Tibial artery (tissue), 4 donors: Measurements from ENCODE around the gene VAV2.

Source experiments
- DNase-seq, 2 donors: peaks; one replicate each; pipeline ENCODE4 v3.0.0-alpha.2; 2019
- H3K27ac ChIP-seq, 2 donors: fragments of 200-600 bp; sonication (generic) in 1 of 2; 1 replicate in 1 of 2; 2 replicates in 1 of 2; pipeline ENCODE4 v1.5.1; 2018 to 2019; ENCODE audit warnings: mild to moderate bottlenecking in 1 of 2
- H3K27me3 ChIP-seq, 2 donors: fragments of 200-600 bp; sonication (generic) in 1 of 2; one replicate each; pipeline versions ENCODE4 v1.5.1 to v1.6.0; 2016 to 2019
- H3K36me3 ChIP-seq, 3 donors: fragments of 200-600 bp; sonication (generic) in 2 of 3; one replicate each; pipeline ENCODE4 v1.5.1; 2016 to 2019; ENCODE audit warnings: mild to moderate bottlenecking in 2 of 3
- H3K4me1 ChIP-seq, 4 donors: fragments of 200-600 bp; sonication (generic) in 2 of 4; 1 replicate in 3 of 4; 2 replicates in 1 of 4; pipeline ENCODE4 v1.5.1; 2016 to 2019
- H3K4me3 ChIP-seq, 2 donors: fragments of 200-600 bp; sonication (generic) in 1 of 2; 1 replicate in 1 of 2; 2 replicates in 1 of 2; pipeline ENCODE4 v1.5.1; 2018 to 2019; ENCODE audit warnings: mild to moderate bottlenecking in 2 of 2
- H3K9me3 ChIP-seq, 3 donors: fragments of 200-600 bp; sonication (generic) in 1 of 3; one replicate each; pipeline ENCODE4 v1.5.1; 2016 to 2019
- intact Hi-C: fragments of 100-400 bp; cut with DNase I; formaldehyde crosslinking; loops from one replicate; pipeline ENCODE4 v1.15.0; 2023; ENCODE audit warnings: low total_unique reads
- TF ChIP-seq, protein P1 (sequence below), 2 experiments: fragments of 200-600 bp in 1 of 2; fragments of 450-650 bp in 1 of 2; IDR thresholded peaks; one replicate each; pipeline ENCODE4 v1.5.1; 2017 to 2019; ENCODE audit warnings: antibody characterized with exemption in 2 of 2, mild to moderate bottlenecking in 1 of 2, moderate library complexity in 1 of 2

The VAV2 gene

DNA sequence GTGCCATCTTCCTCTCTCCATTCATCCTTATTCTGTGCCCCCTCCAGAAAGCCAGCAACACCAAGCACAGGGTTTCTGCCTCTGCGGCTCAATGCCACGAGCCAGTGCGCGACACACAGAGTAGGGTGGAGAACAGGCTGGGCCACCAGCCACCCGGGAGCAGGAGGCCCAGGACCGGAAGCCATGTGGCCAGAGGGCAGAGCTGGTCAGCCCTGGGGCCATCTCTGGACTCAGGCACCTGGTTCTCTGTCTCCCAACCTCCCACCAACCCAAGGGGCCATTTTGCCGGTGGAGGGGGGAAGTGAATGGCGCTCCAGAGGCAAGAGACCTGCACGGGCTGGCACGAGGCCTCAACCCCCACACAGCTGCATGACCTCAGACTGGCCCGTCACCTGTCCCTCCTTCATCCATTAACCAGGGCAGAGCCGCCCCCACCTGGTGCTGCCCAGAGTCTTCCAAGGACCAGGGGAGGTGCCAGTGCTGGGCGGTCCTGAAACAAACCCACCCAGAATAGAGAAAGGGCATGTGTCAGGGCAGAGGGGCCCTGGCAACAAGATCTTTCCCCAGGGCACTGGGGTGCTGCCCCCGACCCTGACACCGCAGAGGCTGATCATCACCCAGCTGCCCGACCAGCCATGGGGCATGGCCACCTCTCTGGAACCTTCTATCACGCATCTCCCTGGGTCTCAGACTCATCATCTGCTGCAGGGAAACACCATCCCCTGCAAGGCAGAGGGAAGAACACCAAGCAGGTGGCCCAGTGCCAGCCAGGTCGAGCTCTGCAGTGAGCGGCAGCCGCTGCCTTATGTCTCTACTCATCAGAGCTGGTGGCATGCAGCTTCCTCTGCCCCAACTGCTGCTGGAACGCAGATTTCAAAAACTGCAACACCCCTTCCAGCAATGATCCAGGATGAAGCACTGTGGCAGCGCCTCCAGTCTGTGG is 11.9 kb downstream of the VAV2 start:
- Histone ChIP-seq H3K9me3 (no peaks in the 10 kb centered on the region), H3K4me1 (peaks cover 0 to 21% (median 14%) of the 10 kb centered on the region in 4 donors), H3K36me3 (no peaks in the 10 kb centered on the region), H3K27me3 (no peaks in the 10 kb centered on the region), H3K27ac (no peak overlapping the region), H3K4me3 (peak overlapping the region in 1 of 2 donors; percentile 40)
- DNase-seq, result no peak
- TF ChIP-seq, protein P1, sequence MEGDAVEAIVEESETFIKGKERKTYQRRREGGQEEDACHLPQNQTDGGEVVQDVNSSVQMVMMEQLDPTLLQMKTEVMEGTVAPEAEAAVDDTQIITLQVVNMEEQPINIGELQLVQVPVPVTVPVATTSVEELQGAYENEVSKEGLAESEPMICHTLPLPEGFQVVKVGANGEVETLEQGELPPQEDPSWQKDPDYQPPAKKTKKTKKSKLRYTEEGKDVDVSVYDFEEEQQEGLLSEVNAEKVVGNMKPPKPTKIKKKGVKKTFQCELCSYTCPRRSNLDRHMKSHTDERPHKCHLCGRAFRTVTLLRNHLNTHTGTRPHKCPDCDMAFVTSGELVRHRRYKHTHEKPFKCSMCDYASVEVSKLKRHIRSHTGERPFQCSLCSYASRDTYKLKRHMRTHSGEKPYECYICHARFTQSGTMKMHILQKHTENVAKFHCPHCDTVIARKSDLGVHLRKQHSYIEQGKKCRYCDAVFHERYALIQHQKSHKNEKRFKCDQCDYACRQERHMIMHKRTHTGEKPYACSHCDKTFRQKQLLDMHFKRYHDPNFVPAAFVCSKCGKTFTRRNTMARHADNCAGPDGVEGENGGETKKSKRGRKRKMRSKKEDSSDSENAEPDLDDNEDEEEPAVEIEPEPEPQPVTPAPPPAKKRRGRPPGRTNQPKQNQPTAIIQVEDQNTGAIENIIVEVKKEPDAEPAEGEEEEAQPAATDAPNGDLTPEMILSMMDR (IDR thresholded peaks at IDR 0.05), result no peak
- intact Hi-C loops, result no loop called here

DNA sequence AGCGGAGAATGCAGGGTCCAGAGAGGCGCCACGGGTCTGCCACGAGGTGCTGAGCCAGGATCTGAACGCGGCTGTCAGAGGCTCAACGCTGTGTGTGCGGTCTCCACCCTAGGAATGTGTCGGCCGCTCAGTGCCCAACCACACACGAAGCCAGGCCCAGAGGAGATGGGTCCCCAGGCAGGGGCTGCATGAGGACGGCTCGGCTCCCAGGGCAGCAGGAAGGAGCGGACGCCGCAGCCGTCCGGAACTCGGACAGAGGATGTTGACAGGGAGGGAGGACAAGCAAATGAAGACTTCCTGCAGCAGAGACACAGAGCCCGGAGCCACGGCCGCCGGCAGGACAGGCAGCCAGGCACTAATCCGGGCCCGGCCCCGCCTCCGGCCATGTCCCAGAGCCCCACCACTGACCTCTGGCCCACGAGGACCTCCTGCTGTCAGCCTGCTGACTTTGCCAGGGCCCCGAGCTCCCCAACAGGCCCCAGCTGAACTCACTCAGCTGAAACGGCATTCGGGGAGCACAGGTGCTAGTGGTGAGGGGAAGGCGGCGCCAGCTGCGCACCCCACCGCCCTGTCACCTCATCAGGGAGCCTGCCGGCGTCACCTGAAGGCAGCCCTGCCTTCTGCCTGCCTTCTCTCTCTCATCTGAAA is 12.7 kb downstream of the VAV2 start:
- peaks cover 0 to 21% (median 14%) of the 10 kb centered on the region in 4 donors for H3K4me1 ChIP-seq
- H3K27ac ChIP-seq, result no peak overlapping the region

DNA sequence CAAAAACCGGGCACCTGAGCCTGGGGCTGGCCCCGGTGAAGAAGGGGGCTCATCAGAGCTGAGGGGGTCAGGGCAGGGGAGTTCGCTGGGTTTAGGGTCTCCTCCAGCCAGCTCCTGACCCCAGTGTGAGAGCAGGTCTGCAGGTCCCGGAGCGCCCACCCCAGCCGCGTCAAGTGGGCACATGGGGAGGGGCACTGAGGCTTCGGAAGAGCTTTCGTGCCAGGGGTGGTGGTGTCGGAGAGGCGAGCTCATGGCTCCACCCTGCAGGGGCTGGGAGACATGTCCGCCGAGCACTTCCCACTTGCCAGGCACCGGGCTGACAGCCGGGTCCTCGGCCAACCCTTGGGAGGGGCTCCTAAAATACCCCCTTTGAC is 13.2 kb downstream of the VAV2 start:
- Histone ChIP-seq H3K27me3 (no peaks in the 10 kb centered on the region), H3K4me3 (peak overlapping the region; percentile 25 to 40), H3K27ac (no peak overlapping the region), H3K9me3 (no peaks in the 10 kb centered on the region), H3K4me1 (peaks cover 0 to 21% (median 14%) of the 10 kb centered on the region in 4 donors), H3K36me3 (no peaks in the 10 kb centered on the region)
- intact Hi-C loops, result no loop called here
- no peak for DNase-seq
- TF ChIP-seq, protein P1 (IDR thresholded peaks at IDR 0.05), result no peak

More for the DNA sequence above, 12.7 kb downstream of the VAV2 start:
- Histone ChIP-seq H3K27me3 (no peaks in the 10 kb centered on the region), H3K36me3 (no peaks in the 10 kb centered on the region), H3K9me3 (no peaks in the 10 kb centered on the region), H3K4me3 (peak overlapping the region; percentile 25 to 40)
- DNase-seq, result peak in 1 of 2 donors; percentile 41
- intact Hi-C loops, result no loop called here
- TF ChIP-seq, protein P1 (IDR thresholded peaks at IDR 0.05), result no peak

DNA sequence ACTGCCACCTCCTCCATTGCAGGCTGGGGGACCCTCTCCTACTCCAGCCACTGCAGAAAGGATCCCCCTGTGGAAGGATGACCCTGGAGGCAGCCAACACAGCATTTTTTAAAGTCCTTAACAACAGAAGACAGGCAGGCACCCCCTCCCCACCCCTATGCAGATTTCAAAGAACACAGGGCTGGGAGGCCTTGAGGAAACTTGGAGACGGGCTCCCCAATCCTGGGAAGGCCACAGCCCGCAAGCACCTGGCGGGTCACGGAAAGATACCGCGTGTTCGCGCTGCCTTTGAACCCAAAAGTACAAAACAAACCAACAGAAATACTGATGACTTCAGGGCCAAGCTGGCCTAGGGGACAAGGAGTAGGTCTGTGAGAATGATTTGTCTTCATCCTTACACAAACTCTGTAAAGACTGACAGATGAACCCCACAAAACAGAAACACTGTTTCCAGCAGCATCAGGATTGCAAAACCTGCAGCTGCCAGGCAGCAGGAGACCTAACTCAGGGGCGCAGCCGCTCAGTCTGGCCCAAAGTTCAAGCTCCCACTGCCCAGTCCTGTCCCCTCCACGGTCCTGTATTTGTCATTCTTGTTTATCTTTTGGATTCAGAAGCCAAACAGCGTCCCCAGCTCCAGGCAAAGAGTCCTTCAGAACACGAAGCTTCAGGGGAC is 13.8 kb downstream of the VAV2 start:
- Histone ChIP-seq H3K9me3 (no peaks in the 10 kb centered on the region), H3K27ac (no peak overlapping the region), H3K36me3 (no peaks in the 10 kb centered on the region), H3K4me1 (peaks cover 0 to 21% (median 14%) of the 10 kb centered on the region in 4 donors), H3K27me3 (no peaks in the 10 kb centered on the region), H3K4me3 (no peak overlapping the region)
- TF ChIP-seq, protein P1 (IDR thresholded peaks at IDR 0.05), result no peak
- no peak for DNase-seq
- intact Hi-C loops, result no loop called here

DNA sequence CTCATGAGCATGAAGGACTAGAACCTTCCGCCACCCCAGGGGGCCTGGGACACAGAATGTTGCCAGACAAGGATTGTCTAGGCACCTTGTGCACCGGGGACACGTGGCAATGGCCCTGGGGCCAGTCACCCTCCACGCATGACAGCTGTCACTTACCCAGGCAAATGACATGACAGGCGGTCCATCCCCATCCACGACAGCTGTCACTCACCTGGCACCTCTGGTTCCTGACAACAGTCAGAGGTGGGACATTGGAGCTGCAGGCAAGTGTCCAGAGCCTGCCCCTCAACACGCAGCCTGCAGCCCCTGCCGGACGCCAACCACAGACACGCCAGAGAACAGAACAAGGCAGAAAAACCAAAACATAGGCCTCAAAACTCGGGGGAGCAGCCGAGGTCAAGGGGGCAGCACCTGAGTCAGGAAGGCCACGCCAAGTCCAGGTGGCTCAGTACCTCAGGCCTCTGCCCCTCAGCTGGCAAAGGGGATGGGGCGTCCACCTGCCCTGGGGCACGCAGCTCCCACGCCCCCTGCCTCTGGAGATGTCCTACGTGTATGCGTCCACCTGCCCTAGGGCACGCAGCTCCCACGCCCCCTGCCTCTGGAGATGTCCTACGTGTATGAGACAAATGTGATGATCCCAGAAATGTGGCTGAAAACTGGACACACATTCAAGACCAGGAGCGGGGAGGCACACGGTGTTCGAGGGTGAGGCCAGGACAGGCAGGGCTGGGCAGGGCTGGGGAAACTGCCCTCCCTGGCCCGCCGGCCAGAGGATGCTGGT is 14.5 kb downstream of the VAV2 start:
- peak in 1 of 2 donors; percentile 35 for DNase-seq
- peaks cover 0 to 21% (median 14%) of the 10 kb centered on the region in 4 donors for H3K4me1 ChIP-seq
- TF ChIP-seq, protein P1 (IDR thresholded peaks at IDR 0.05), result no peak
- no peak overlapping the region for H3K4me3 ChIP-seq
- no peaks in the 10 kb centered on the region for H3K36me3 ChIP-seq
- intact Hi-C loops, result no loop called here
- H3K27me3 ChIP-seq, result no peaks in the 10 kb centered on the region
- no peak overlapping the region for H3K27ac ChIP-seq
- H3K9me3 ChIP-seq, result no peaks in the 10 kb centered on the region
